ENCODE data around the gene SLC4A9.

Gene SLC4A9

DNA sequence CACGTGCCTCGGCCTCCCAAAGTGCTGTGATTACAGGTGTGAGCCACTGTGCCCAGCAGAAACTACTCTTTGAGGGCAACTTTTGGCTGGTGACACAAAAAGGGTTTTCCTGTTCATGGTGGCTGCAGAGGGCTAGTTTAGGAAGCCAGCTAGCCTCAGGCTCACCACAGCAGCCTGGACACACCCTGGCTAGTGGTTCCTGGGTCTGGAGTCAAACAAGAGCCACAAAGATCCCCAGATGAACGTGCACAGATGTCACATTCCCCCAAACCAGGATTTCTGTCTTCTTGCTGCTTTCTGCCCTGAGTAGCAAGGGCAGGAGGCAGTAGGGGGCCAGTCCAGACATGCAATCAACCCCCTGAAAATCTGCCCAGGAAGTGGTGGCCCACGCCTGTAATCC lies 20.4 kb upstream of the SLC4A9 start:
- CTCF ChIA-PET: interaction anchor here (17.1 kb wide), 1 partner anchor 97 kb away, joined by 660 read pairs; no protein-coding TSS in a partner anchor

More for the DNA sequence above, 20.4 kb upstream of the SLC4A9 start:
- no peak overlapping the region for H3K4me3 ChIP-seq (ENCODE audit: low read depth, low read length)
- no peaks in the 10 kb centered on the region for H3K4me1 ChIP-seq (ENCODE audit: control insufficient read depth, insufficient read depth, low read length)
- no peaks in the 10 kb centered on the region for H3K9me3 ChIP-seq (ENCODE audit: control insufficient read depth, insufficient read depth, low read depth, low read length)
- H3K27ac ChIP-seq (ENCODE audit: extremely low read depth, low read depth, low read length): no peak overlapping the region
- peaks cover 0 to 37% of the 10 kb centered on the region in 2 experiments; a peak in 1 of 3 replicates for H3K36me3 ChIP-seq (ENCODE audit: control insufficient read depth in 2 of 2, insufficient read depth in 1 of 2, low read length in 2 of 2)
- TF ChIP-seq, protein P1, sequence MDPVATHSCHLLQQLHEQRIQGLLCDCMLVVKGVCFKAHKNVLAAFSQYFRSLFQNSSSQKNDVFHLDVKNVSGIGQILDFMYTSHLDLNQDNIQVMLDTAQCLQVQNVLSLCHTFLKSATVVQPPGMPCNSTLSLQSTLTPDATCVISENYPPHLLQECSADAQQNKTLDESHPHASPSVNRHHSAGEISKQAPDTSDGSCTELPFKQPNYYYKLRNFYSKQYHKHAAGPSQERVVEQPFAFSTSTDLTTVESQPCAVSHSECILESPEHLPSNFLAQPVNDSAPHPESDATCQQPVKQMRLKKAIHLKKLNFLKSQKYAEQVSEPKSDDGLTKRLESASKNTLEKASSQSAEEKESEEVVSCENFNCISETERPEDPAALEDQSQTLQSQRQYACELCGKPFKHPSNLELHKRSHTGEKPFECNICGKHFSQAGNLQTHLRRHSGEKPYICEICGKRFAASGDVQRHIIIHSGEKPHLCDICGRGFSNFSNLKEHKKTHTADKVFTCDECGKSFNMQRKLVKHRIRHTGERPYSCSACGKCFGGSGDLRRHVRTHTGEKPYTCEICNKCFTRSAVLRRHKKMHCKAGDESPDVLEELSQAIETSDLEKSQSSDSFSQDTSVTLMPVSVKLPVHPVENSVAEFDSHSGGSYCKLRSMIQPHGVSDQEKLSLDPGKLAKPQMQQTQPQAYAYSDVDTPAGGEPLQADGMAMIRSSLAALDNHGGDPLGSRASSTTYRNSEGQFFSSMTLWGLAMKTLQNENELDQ (tag by site-specific recombination; IDR thresholded peaks at IDR 0.05; ENCODE audit: low read depth): no peak
- no peak for TF ChIP-seq PBX3 (CRISPR knock-in tag; IDR thresholded peaks at IDR 0.05)
- TF ChIP-seq SP7 (tag by site-specific recombination; IDR thresholded peaks at IDR 0.05): no peak
- TF ChIP-seq, protein P2, sequence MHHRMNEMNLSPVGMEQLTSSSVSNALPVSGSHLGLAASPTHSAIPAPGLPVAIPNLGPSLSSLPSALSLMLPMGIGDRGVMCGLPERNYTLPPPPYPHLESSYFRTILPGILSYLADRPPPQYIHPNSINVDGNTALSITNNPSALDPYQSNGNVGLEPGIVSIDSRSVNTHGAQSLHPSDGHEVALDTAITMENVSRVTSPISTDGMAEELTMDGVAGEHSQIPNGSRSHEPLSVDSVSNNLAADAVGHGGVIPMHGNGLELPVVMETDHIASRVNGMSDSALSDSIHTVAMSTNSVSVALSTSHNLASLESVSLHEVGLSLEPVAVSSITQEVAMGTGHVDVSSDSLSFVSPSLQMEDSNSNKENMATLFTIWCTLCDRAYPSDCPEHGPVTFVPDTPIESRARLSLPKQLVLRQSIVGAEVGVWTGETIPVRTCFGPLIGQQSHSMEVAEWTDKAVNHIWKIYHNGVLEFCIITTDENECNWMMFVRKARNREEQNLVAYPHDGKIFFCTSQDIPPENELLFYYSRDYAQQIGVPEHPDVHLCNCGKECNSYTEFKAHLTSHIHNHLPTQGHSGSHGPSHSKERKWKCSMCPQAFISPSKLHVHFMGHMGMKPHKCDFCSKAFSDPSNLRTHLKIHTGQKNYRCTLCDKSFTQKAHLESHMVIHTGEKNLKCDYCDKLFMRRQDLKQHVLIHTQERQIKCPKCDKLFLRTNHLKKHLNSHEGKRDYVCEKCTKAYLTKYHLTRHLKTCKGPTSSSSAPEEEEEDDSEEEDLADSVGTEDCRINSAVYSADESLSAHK (tag by site-specific recombination; IDR thresholded peaks at IDR 0.05): no peak
- no peak for TF ChIP-seq SCRT1 (tag by site-specific recombination; IDR thresholded peaks at IDR 0.05; ENCODE audit: borderline replicate concordance)
- TF ChIP-seq ZNF658 (tag by site-specific recombination; IDR thresholded peaks at IDR 0.05): no peak
- TF ChIP-seq ZNF174 (tag by site-specific recombination; IDR thresholded peaks at IDR 0.05): no peak
- no peak for TF ChIP-seq ZNF585B (tag by site-specific recombination; IDR thresholded peaks at IDR 0.05)
- TF ChIP-seq, protein P3, sequence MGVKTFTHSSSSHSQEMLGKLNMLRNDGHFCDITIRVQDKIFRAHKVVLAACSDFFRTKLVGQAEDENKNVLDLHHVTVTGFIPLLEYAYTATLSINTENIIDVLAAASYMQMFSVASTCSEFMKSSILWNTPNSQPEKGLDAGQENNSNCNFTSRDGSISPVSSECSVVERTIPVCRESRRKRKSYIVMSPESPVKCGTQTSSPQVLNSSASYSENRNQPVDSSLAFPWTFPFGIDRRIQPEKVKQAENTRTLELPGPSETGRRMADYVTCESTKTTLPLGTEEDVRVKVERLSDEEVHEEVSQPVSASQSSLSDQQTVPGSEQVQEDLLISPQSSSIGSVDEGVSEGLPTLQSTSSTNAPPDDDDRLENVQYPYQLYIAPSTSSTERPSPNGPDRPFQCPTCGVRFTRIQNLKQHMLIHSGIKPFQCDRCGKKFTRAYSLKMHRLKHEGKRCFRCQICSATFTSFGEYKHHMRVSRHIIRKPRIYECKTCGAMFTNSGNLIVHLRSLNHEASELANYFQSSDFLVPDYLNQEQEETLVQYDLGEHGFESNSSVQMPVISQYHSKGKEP (tag by site-specific recombination; IDR thresholded peaks at IDR 0.05): no peak
- TF ChIP-seq, protein P4, sequence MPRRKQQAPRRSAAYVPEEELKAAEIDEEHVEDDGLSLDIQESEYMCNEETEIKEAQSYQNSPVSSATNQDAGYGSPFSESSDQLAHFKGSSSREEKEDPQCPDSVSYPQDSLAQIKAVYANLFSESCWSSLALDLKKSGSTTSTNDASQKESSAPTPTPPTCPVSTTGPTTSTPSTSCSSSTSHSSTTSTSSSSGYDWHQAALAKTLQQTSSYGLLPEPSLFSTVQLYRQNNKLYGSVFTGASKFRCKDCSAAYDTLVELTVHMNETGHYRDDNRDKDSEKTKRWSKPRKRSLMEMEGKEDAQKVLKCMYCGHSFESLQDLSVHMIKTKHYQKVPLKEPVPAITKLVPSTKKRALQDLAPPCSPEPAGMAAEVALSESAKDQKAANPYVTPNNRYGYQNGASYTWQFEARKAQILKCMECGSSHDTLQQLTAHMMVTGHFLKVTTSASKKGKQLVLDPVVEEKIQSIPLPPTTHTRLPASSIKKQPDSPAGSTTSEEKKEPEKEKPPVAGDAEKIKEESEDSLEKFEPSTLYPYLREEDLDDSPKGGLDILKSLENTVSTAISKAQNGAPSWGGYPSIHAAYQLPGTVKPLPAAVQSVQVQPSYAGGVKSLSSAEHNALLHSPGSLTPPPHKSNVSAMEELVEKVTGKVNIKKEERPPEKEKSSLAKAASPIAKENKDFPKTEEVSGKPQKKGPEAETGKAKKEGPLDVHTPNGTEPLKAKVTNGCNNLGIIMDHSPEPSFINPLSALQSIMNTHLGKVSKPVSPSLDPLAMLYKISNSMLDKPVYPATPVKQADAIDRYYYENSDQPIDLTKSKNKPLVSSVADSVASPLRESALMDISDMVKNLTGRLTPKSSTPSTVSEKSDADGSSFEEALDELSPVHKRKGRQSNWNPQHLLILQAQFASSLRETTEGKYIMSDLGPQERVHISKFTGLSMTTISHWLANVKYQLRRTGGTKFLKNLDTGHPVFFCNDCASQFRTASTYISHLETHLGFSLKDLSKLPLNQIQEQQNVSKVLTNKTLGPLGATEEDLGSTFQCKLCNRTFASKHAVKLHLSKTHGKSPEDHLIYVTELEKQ (tag by site-specific recombination; IDR thresholded peaks at IDR 0.05; ENCODE audit: borderline replicate concordance): no peak
- TF ChIP-seq ZSCAN23 (tag by site-specific recombination; IDR thresholded peaks at IDR 0.05): no peak
- TF ChIP-seq ZNF555 (tag by site-specific recombination; conservative IDR thresholded peaks at IDR 0.05): no peak
- TF ChIP-seq SETDB1 (IDR thresholded peaks at IDR 0.05; ENCODE audit: insufficient read length, low read length): no peak
- no peak for TF ChIP-seq ZNF23 (tag by site-specific recombination; IDR thresholded peaks at IDR 0.05; ENCODE audit: borderline replicate concordance)
- TF ChIP-seq ZNF138 (tag by site-specific recombination; IDR thresholded peaks at IDR 0.05; ENCODE audit: borderline replicate concordance): no peak
- no peak for TF ChIP-seq ZNF211 (tag by site-specific recombination; IDR thresholded peaks at IDR 0.05; ENCODE audit: low read depth)
- TF ChIP-seq ZNF521 (tag by site-specific recombination; IDR thresholded peaks at IDR 0.05): no peak
- TF ChIP-seq ZNF354C (tag by site-specific recombination; IDR thresholded peaks at IDR 0.05; ENCODE audit: borderline replicate concordance, low read depth): no peak
- POLR2A ChIA-PET: interaction anchor here (1.3 kb wide), 1 partner anchor 11 kb away, joined by 3 read pairs; no protein-coding TSS in a partner anchor
